ENCODE measurements around the gene DHX32.

DNA sequence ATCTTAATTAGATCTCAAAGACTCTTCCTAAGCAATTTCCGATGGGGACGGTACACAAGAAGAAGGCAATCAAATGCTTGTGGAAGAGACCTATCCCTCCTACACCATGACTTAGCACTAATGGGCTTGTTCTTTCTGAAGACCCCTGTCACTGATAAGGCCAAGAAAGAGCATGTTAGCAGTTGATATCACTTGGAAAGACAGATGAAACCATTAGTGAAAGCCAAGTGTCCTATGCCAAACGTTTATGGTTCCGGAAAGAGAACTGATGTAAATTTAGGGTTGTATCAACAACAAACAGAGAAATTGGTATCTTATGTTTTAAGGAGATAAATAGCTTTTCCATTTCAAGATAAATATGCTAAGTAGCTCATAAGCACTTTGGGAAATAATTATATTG, 64.5 kb downstream of the DHX32 start:
- TF ChIP-seq, protein P1, sequence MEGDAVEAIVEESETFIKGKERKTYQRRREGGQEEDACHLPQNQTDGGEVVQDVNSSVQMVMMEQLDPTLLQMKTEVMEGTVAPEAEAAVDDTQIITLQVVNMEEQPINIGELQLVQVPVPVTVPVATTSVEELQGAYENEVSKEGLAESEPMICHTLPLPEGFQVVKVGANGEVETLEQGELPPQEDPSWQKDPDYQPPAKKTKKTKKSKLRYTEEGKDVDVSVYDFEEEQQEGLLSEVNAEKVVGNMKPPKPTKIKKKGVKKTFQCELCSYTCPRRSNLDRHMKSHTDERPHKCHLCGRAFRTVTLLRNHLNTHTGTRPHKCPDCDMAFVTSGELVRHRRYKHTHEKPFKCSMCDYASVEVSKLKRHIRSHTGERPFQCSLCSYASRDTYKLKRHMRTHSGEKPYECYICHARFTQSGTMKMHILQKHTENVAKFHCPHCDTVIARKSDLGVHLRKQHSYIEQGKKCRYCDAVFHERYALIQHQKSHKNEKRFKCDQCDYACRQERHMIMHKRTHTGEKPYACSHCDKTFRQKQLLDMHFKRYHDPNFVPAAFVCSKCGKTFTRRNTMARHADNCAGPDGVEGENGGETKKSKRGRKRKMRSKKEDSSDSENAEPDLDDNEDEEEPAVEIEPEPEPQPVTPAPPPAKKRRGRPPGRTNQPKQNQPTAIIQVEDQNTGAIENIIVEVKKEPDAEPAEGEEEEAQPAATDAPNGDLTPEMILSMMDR (conservative IDR thresholded peaks at IDR 0.05; ENCODE audit: low read depth, low read length): no peak
- no peak for TF ChIP-seq POLR2A (IDR thresholded peaks at IDR 0.05; ENCODE audit: low read depth, low read length)
- no peak for TF ChIP-seq BHLHE40 (IDR thresholded peaks at IDR 0.05; ENCODE audit: low read depth, low read length)
- TF ChIP-seq RFX5 (IDR thresholded peaks at IDR 0.05; ENCODE audit: low read depth, low read length): no peak
- no peak for TF ChIP-seq USF2 (IDR thresholded peaks at IDR 0.05; ENCODE audit: low read depth, low read length)
- no peak for TF ChIP-seq CEBPB (IDR thresholded peaks at IDR 0.05; ENCODE audit: low read depth, low read length)
- no peak for TF ChIP-seq RCOR1 (IDR thresholded peaks at IDR 0.05; ENCODE audit: insufficient replicate concordance, low read length)
- TF ChIP-seq MAZ (IDR thresholded peaks at IDR 0.05; ENCODE audit: borderline replicate concordance, low read depth, low read length): no peak
- TF ChIP-seq RAD21 (IDR thresholded peaks at IDR 0.05; ENCODE audit: low read length): no peak
- no peak for TF ChIP-seq MXI1 (IDR thresholded peaks at IDR 0.05; ENCODE audit: borderline replicate concordance, low read depth, low read length)
- TF ChIP-seq FOS (IDR thresholded peaks at IDR 0.05; ENCODE audit: low read depth, low read length): no peak
- TF ChIP-seq SMC3 (IDR thresholded peaks at IDR 0.05; ENCODE audit: low read depth, low read length): no peak
- TF ChIP-seq ELK1 (IDR thresholded peaks at IDR 0.05; ENCODE audit: borderline replicate concordance, low read depth, low read length): no peak
- no peak for TF ChIP-seq MAFK (IDR thresholded peaks at IDR 0.05; ENCODE audit: low read depth, low read length)

Measured in IMR-90 (cell line).